ENCODE data around the gene UHRF2.
"Not testable (repeated sequence)": the region's sequence is repeated elsewhere in the genome, so short reads cannot be mapped to it uniquely, and the experiment has no call there.

UHRF2 gene

GRCh38 chr9:6488395-6488794, 75.4 kb downstream of the UHRF2 start:
- no peak for DNase-seq (ENCODE audit: low spot score)
- FAIRE-seq: no peak

GRCh38 chr9:6489099-6489498, 76.1 kb downstream of the UHRF2 start:
- FAIRE-seq: no peak

GRCh38 chr9:6490863-6491262, 77.9 kb downstream of the UHRF2 start:
- FAIRE-seq (no peak), DNase-seq (ENCODE audit: low spot score) (no peak)

More at GRCh38 chr9:6489099-6489498, 76.1 kb downstream of the UHRF2 start:
- no peak for DNase-seq (ENCODE audit: low spot score)

GRCh38 chr9:6495466-6495865, 82.5 kb downstream of the UHRF2 start:
- no peak for FAIRE-seq
- DNase-seq (ENCODE audit: low spot score): no peak

GRCh38 chr9:6498982-6499381, 86.0 kb downstream of the UHRF2 start:
- DNase-seq (ENCODE audit: low spot score) (no peak), FAIRE-seq (no peak)

- FAIRE-seq (no peak), DNase-seq (ENCODE audit: low spot score) (no peak)
Observed at GRCh38 chr9:6501526-6502210, 88.7 kb downstream of the UHRF2 start.

- DNase-seq (ENCODE audit: low spot score) (no peak), FAIRE-seq (no peak)
Observed at GRCh38 chr9:6502399-6502798, 89.4 kb downstream of the UHRF2 start.

- FAIRE-seq: no peak
Observed at GRCh38 chr9:6506571-6506970, 93.6 kb downstream of the UHRF2 start.

GRCh38 chr9:6512085-6512657, 99.2 kb downstream of the UHRF2 start:
- FAIRE-seq (no peak), DNase-seq (ENCODE audit: low spot score) (no peak)

More at GRCh38 chr9:6506571-6506970, 93.6 kb downstream of the UHRF2 start:
- DNase-seq (ENCODE audit: low spot score): no peak

GRCh38 chr9:6522263-6522662, 109.3 kb downstream of the UHRF2 start:
- no peak for FAIRE-seq
- no peak for DNase-seq (ENCODE audit: low spot score)

- no peak for DNase-seq (ENCODE audit: low spot score)
- no peak for FAIRE-seq
Observed at GRCh38 chr9:6525326-6526045, 112.5 kb downstream of the UHRF2 start.

GRCh38 chr9:6535594-6535993, 122.6 kb downstream of the UHRF2 start:
- DNase-seq (ENCODE audit: low spot score) (no peak), FAIRE-seq (no peak)

GRCh38 chr9:6538666-6539071, 125.7 kb downstream of the UHRF2 start:
- DNase-seq (ENCODE audit: low spot score): no peak
- FAIRE-seq: no peak

- FAIRE-seq: not testable (repeated sequence)
Observed at GRCh38 chr9:6542617-6543016, 129.6 kb downstream of the UHRF2 start.

GRCh38 chr9:6543204-6543603, 130.2 kb downstream of the UHRF2 start:
- DNase-seq (ENCODE audit: low spot score) (no peak), FAIRE-seq (no peak)

More at GRCh38 chr9:6542617-6543016, 129.6 kb downstream of the UHRF2 start:
- not testable (repeated sequence) for DNase-seq (ENCODE audit: low spot score)

- DNase-seq (ENCODE audit: low spot score) (no peak), FAIRE-seq (no peak)
Observed at GRCh38 chr9:6545017-6545691, 132.2 kb downstream of the UHRF2 start.

GRCh38 chr9:6549106-6549800, 136.3 kb downstream of the UHRF2 start:
- DNase-seq (ENCODE audit: low spot score): no peak

GRCh38 chr9:6551136-6551535, 138.1 kb downstream of the UHRF2 start:
- no peak for FAIRE-seq
- DNase-seq (ENCODE audit: low spot score): no peak

More at GRCh38 chr9:6549106-6549800, 136.3 kb downstream of the UHRF2 start:
- no peak for FAIRE-seq

- FAIRE-seq (no peak), DNase-seq (ENCODE audit: low spot score) (no peak)
Observed at GRCh38 chr9:6552033-6552432, 139.0 kb downstream of the UHRF2 start.

- DNase-seq (ENCODE audit: low spot score) (no peak), FAIRE-seq (no peak)
Observed at GRCh38 chr9:6552498-6553121, 139.6 kb downstream of the UHRF2 start.

- no peak for FAIRE-seq
- no peak for DNase-seq (ENCODE audit: low spot score)
Observed at GRCh38 chr9:6553866-6554265, 140.9 kb downstream of the UHRF2 start.

All from RCC 7860 (cell line).